Fibroblast of lung (primary cell): Measurements from ENCODE around the gene ANKRD6. TPM values are rescaled to one million over a fixed set of nuclear protein-coding genes. Genes with fewer than 3 reads are reported as not detected.

Experiments used
- DNase-seq, 2 donors: peaks; one replicate each; pipeline versions ENCODE4 v3.0.0 to v3.0.0-alpha.2; 2010; ENCODE audit warnings: low read depth in 2 of 2
- H2AFZ ChIP-seq: 2 replicates; pipeline ENCODE4 v1.5.1; 2012; ENCODE audit warnings: low read length, control low read depth, inconsistent platforms
- H3K27ac ChIP-seq: 2 replicates; pipeline ENCODE4 v1.5.1; 2011; ENCODE audit warnings: low read length, control low read depth; ENCODE audit not compliant: insufficient read depth
- H3K27me3 ChIP-seq: 2 replicates; pipeline ENCODE4 v1.5.1; 2011; ENCODE audit warnings: mild to moderate bottlenecking, low read length; ENCODE audit not compliant: control insufficient read depth, insufficient read depth
- H3K36me3 ChIP-seq: 2 replicates; pipeline ENCODE4 v1.5.1; 2011; ENCODE audit warnings: low read length; ENCODE audit not compliant: control insufficient read depth, insufficient read depth
- H3K4me1 ChIP-seq: 2 replicates; pipeline ENCODE4 v1.5.1; 2011; ENCODE audit warnings: low read length; ENCODE audit not compliant: control insufficient read depth, insufficient read depth; ENCODE audit errors: extremely low read depth
- H3K4me2 ChIP-seq: 2 replicates; pipeline ENCODE4 v1.5.1; 2011; ENCODE audit warnings: low read length, control low read depth; ENCODE audit not compliant: insufficient read depth; ENCODE audit errors: extremely low read depth
- H3K4me3 ChIP-seq, 4 experiments: fragments of 200-600 bp in 1 of 4; sonication (generic) in 1 of 4; replicated peaks in 1 of 4; 2 replicates each; pipeline ENCODE4 v1.5.1; 2011 to 2016; ENCODE audit warnings: low read length in 4 of 4, low read depth in 3 of 4, mild to moderate bottlenecking in 3 of 4, control low read depth in 2 of 4, inconsistent platforms in 1 of 4, mixed read lengths in 1 of 4; ENCODE audit not compliant: insufficient read depth in 1 of 4; ENCODE audit errors: control extremely low read depth in 1 of 4
- H3K79me2 ChIP-seq: 2 replicates; pipeline ENCODE4 v1.5.1; 2012; ENCODE audit warnings: mild to moderate bottlenecking, low read length, inconsistent platforms; ENCODE audit not compliant: control insufficient read depth, insufficient read depth
- H3K9ac ChIP-seq: 2 replicates; pipeline ENCODE4 v1.5.1; 2011; ENCODE audit warnings: mild to moderate bottlenecking, low read length, control low read depth; ENCODE audit not compliant: insufficient read depth
- H3K9me3 ChIP-seq: 2 replicates; pipeline ENCODE4 v1.5.1; 2012; ENCODE audit warnings: low read depth, low read length; ENCODE audit not compliant: control insufficient read depth, insufficient read depth
- H4K20me1 ChIP-seq: 2 replicates; pipeline ENCODE4 v1.5.1; 2011; ENCODE audit warnings: low read length; ENCODE audit not compliant: control insufficient read depth, insufficient read depth; ENCODE audit errors: extremely low read depth
- EZH2 ChIP-seq: IDR thresholded peaks from 2 replicates; pipeline ENCODE4 v1.5.1; 2012; ENCODE audit warnings: low read length, control low read depth, mild to moderate bottlenecking; ENCODE audit errors: missing control alignments
- polyA plus RNA-seq, 2 donors: library from polyadenylated mRNA; depleted of rRNA in 1 of 2; stranded (reverse) in 1 of 2; unstranded in 1 of 2; fragments of >200 nt; gene quantifications; 2 replicates each; pipeline ENCODE4 v1.2.1, GENCODE V29; 2011 to 2012; ENCODE audit warnings: missing spikeins in 1 of 2
- total RNA-seq: library from RNA; depleted of rRNA; stranded (reverse); fragments of >200 nt; gene quantifications from 2 replicates; pipeline ENCODE4 v1.2.1, GENCODE V29; 2014
- TF ChIP-seq, protein P1 (sequence below), 2 donors: IDR thresholded peaks in 1 of 2; conservative IDR thresholded peaks in 1 of 2; 1 replicate in 1 of 2; 2 replicates in 1 of 2; pipeline ENCODE4 v1.5.1; 2011 to 2012; ENCODE audit warnings: low read length in 2 of 2, control low read depth in 1 of 2, inconsistent platforms in 1 of 2, low read depth in 1 of 2, mild to moderate bottlenecking in 1 of 2

Gene ANKRD6
- total and polyA plus RNA-seq, 2 donors (not counting 1 experiment from before 2014, with no cell fraction given): 0.39 to 2.3 TPM

DNA sequence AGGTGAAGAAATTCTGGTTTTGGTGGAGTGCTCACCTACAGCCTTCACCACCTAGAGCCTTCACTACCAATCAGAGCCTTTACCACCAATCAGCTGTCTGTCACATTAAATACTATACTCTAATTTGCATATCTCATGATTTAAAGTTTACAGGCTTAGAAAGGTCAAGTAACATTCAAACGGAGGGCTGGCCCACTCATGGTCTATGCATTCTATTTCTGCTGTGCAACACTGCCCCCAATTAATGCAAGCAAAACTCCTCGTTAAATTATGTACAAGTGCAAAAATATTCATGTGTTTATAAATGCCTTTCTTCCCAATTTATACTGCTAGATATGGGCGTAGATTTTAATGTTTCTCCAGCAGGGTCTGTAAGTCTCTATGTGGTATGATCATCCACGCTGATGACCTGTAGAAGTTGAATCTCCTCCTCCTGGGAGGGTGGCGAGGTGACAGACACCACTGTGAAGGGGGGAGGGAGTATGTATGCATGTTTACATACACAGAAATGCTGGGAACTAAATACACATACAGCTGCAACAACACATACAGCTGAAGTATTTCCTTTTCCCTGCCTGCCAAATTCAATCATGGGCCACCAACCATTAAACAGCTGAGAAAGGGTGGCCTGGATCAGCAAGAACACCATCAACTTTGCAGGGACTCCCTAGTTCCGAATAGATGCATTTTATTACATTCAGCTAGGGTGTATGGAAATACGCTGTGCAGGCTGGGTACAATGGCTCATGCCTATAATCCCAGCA is 34.0 kb upstream of the ANKRD6 start:
- DNase-seq: no peak
- H3K4me1 ChIP-seq: no peaks in the 10 kb centered on the region
- TF ChIP-seq EZH2: no peak
- TF ChIP-seq, protein P1, sequence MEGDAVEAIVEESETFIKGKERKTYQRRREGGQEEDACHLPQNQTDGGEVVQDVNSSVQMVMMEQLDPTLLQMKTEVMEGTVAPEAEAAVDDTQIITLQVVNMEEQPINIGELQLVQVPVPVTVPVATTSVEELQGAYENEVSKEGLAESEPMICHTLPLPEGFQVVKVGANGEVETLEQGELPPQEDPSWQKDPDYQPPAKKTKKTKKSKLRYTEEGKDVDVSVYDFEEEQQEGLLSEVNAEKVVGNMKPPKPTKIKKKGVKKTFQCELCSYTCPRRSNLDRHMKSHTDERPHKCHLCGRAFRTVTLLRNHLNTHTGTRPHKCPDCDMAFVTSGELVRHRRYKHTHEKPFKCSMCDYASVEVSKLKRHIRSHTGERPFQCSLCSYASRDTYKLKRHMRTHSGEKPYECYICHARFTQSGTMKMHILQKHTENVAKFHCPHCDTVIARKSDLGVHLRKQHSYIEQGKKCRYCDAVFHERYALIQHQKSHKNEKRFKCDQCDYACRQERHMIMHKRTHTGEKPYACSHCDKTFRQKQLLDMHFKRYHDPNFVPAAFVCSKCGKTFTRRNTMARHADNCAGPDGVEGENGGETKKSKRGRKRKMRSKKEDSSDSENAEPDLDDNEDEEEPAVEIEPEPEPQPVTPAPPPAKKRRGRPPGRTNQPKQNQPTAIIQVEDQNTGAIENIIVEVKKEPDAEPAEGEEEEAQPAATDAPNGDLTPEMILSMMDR (conservative IDR thresholded peaks at IDR 0.05 in 1 of 2, IDR thresholded peaks at IDR 0.05 in 1 of 2; ENCODE audit: low read depth in 1 of 2, low read length in 2 of 2): no peak
- H3K4me2 ChIP-seq: no peak overlapping the region
- H3K4me3 ChIP-seq: no peak overlapping the region
- no peak overlapping the region for H2AFZ ChIP-seq
- no peaks in the 10 kb centered on the region for H3K27me3 ChIP-seq
- H3K9ac ChIP-seq: no peak overlapping the region
- no peaks in the 10 kb centered on the region for H3K79me2 ChIP-seq
- H3K36me3 ChIP-seq: no peaks in the 10 kb centered on the region
- no peaks in the 10 kb centered on the region for H3K9me3 ChIP-seq
- H4K20me1 ChIP-seq: no peaks in the 10 kb centered on the region
- no peak overlapping the region for H3K27ac ChIP-seq

DNA sequence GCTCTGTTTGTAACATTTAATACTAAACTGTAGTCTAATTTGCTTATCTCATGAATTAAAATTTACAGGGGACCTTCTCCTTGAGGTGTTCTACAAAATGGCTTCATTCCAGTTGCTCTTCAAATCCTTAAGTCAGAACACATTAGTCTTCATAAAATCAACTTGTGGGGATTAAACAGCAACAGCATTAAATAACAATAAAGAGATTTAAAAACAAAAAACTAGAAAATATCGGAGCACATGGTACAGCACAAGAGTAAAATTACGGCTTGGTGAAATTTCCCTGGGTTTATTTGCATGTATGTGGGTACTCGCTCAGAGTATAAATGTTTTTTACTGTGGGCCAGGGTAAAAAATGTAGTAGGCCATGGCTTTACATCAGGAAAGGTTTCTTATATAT is 32.9 kb upstream of the ANKRD6 start:
- H3K27ac ChIP-seq: no peak overlapping the region
- H3K4me1 ChIP-seq: no peaks in the 10 kb centered on the region
- TF ChIP-seq EZH2: no peak
- no peak overlapping the region for H3K4me2 ChIP-seq
- no peaks in the 10 kb centered on the region for H3K79me2 ChIP-seq
- H3K36me3 ChIP-seq: no peaks in the 10 kb centered on the region
- no peak for DNase-seq
- H3K9me3 ChIP-seq: no peaks in the 10 kb centered on the region
- H2AFZ ChIP-seq: no peak overlapping the region
- no peak overlapping the region for H3K4me3 ChIP-seq
- no peaks in the 10 kb centered on the region for H4K20me1 ChIP-seq
- no peaks in the 10 kb centered on the region for H3K27me3 ChIP-seq
- no peak overlapping the region for H3K9ac ChIP-seq

DNA sequence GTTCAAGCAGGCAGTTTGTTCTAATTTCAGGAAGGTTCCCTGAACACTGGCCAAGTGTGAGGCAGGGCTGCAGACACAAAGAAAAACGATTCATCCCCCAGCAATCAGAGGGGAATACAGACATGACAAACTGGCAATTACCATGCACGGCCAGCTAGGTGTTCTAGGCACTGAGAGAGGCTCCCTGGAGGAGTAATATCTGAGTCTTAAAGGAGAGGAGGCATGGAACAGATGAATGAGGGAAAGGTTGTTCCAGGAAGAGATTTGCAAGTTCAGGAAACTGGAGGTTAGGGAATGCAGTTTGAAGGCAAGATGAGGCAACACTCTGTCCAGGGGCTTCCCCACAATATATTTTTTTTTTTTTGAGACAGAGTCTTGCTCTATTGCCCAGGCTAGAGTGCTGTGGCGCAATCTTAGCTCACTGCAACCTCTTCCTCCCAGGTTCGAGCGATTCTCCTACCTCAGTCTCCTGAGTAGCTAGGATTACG is 32.0 kb upstream of the ANKRD6 start:
- no peak for TF ChIP-seq EZH2
- TF ChIP-seq, protein P1 (conservative IDR thresholded peaks at IDR 0.05 in 1 of 2, IDR thresholded peaks at IDR 0.05 in 1 of 2; ENCODE audit: low read depth in 1 of 2, low read length in 2 of 2): no peak
- H3K27me3 ChIP-seq: no peaks in the 10 kb centered on the region
- H4K20me1 ChIP-seq: no peaks in the 10 kb centered on the region
- H3K36me3 ChIP-seq: no peaks in the 10 kb centered on the region
- H2AFZ ChIP-seq: no peak overlapping the region
- no peaks in the 10 kb centered on the region for H3K4me1 ChIP-seq
- no peak overlapping the region for H3K4me3 ChIP-seq
- DNase-seq: no peak
- no peak overlapping the region for H3K4me2 ChIP-seq
- no peaks in the 10 kb centered on the region for H3K9me3 ChIP-seq
- H3K79me2 ChIP-seq: no peaks in the 10 kb centered on the region
- no peak overlapping the region for H3K9ac ChIP-seq
- no peak overlapping the region for H3K27ac ChIP-seq
